ENCODE results near the gene XKR3.

DNA sequence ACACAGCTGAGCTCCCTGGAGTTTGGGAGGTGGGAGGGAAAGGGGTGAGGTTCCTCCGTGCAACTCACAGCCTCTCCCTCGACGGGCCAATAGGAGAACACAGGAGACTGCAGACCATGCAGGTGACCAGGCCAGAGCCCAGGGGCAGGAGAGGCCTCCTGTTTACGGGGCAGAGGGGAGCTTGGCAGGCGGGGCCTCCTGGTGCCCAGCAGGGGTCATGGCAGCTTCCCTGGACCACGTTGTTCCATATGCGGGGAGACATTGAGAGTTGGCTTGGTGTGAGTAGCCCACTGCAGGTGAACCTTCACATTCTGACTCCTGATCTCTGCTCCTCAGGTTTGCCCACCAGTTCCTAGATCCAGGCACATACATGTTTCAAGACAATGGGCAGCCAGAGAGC, 19.3 kb upstream of the XKR3 start:
- no peak for TF ChIP-seq POLR2A (IDR thresholded peaks at IDR 0.05)
- TF ChIP-seq, protein P1, sequence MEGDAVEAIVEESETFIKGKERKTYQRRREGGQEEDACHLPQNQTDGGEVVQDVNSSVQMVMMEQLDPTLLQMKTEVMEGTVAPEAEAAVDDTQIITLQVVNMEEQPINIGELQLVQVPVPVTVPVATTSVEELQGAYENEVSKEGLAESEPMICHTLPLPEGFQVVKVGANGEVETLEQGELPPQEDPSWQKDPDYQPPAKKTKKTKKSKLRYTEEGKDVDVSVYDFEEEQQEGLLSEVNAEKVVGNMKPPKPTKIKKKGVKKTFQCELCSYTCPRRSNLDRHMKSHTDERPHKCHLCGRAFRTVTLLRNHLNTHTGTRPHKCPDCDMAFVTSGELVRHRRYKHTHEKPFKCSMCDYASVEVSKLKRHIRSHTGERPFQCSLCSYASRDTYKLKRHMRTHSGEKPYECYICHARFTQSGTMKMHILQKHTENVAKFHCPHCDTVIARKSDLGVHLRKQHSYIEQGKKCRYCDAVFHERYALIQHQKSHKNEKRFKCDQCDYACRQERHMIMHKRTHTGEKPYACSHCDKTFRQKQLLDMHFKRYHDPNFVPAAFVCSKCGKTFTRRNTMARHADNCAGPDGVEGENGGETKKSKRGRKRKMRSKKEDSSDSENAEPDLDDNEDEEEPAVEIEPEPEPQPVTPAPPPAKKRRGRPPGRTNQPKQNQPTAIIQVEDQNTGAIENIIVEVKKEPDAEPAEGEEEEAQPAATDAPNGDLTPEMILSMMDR (IDR thresholded peaks at IDR 0.05 in 4 of 5, conservative IDR thresholded peaks at IDR 0.05 in 1 of 5) = no peak
